DMS53 (cell line): Measurements from ENCODE around the gene EVI5L.
A peak's percentile ranks its signal among the peaks of the same experiment; 100 is the strongest.
"Not testable (repeated sequence)": the region's sequence is repeated elsewhere in the genome, so short reads cannot be mapped to it uniquely, and the experiment has no call there.

Source experiments
- DNase-seq: peaks from one replicate; lab custom pipeline; 2025; lab: John Stamatoyannopoulos, UW

Gene EVI5L

GRCh38 chr19:7829561-7830271 is at the start of gene EVI5L:
Gene EVI5L, plus strand, starts transcription at chr19:7830218. Its CDS starts 16,325 bp downstream, at chr19:7846543.
- peak; percentile 99 for DNase-seq

GRCh38 chr19:7781157-7781556 is 48.9 kb upstream of the EVI5L start:
- no peak for DNase-seq

- no peak for DNase-seq
Measured at GRCh38 chr19:7783991-7784423, 46.0 kb upstream of the EVI5L start.

- no peak for DNase-seq
Measured at GRCh38 chr19:7784856-7785255, 45.2 kb upstream of the EVI5L start.

- no peak for DNase-seq
Measured at GRCh38 chr19:7787141-7787540, 42.9 kb upstream of the EVI5L start.

GRCh38 chr19:7787602-7788177 is 42.3 kb upstream of the EVI5L start:
- DNase-seq = no peak

- no peak for DNase-seq
Measured at GRCh38 chr19:7788178-7788932, 41.7 kb upstream of the EVI5L start.

- DNase-seq = no peak
Measured at GRCh38 chr19:7788933-7789323, 41.1 kb upstream of the EVI5L start.

GRCh38 chr19:7789447-7789846 is 40.6 kb upstream of the EVI5L start:
- no peak for DNase-seq

- DNase-seq = no peak
Measured at GRCh38 chr19:7790416-7790815, 39.6 kb upstream of the EVI5L start.

- no peak for DNase-seq
Measured at GRCh38 chr19:7792281-7792680, 37.7 kb upstream of the EVI5L start.

- DNase-seq = not testable (repeated sequence)
Measured at GRCh38 chr19:7792701-7793100, 37.3 kb upstream of the EVI5L start.

- no peak for DNase-seq
Measured at GRCh38 chr19:7793493-7793892, 36.5 kb upstream of the EVI5L start.

GRCh38 chr19:7795555-7796161 is 34.4 kb upstream of the EVI5L start:
- DNase-seq = no peak

GRCh38 chr19:7799640-7800355 is 30.2 kb upstream of the EVI5L start:
- DNase-seq = peak; percentile 78

GRCh38 chr19:7801020-7801570 is 28.9 kb upstream of the EVI5L start:
- no peak for DNase-seq

- DNase-seq = no peak
Measured at GRCh38 chr19:7806234-7806633, 23.8 kb upstream of the EVI5L start.

- no peak for DNase-seq
Measured at GRCh38 chr19:7806876-7807275, 23.1 kb upstream of the EVI5L start.

GRCh38 chr19:7808108-7808507 is 21.9 kb upstream of the EVI5L start:
- DNase-seq = no peak

- no peak for DNase-seq
Measured at GRCh38 chr19:7811989-7812388, 18.0 kb upstream of the EVI5L start.

GRCh38 chr19:7815325-7815724 is 14.7 kb upstream of the EVI5L start:
- DNase-seq = no peak

- DNase-seq = not testable (repeated sequence)
Measured at GRCh38 chr19:7816040-7816439, 14.0 kb upstream of the EVI5L start.
